HG03196 (cell line): ENCODE measurements around the gene GABRG2.
"Not testable (repeated sequence)": the region's sequence is repeated elsewhere in the genome, so short reads cannot be mapped to it uniquely, and the experiment has no call there.

Experiments
- ATAC-seq: cut with Tn5 transposase; IDR thresholded peaks from one replicate; pipeline ENCODE4 v1.9.1; 2021; ENCODE audit not compliant: unreplicated experiment

The GABRG2 gene

GRCh38 chr5:162067655-162068411 lies at the start of gene GABRG2:
Gene GABRG2, plus strand, starts transcription at chr5:162067773. Its CDS starts 227 bp downstream, at chr5:162068000.
- ATAC-seq: no peak

GRCh38 chr5:162025312-162025711 lies 42.3 kb upstream of the GABRG2 start:
- no peak for ATAC-seq

DNA sequence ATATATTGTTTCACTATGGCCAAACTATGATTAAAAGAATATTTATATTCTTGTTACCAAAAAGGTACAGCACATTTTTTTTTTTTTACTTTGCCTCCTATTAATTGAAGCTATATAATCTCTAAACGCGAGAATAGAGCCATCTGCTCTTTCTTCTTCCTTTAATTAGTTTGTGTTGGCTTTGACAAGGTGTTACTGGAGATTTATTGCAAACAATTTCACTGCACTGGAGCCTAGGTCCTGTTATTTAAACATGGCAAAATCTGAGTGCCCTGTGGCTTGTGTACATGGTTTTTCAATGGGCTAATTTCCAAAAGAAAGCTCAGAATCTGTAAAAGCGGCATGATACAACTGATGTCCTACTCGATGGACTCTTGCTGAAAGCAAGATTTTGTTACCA lies 40.8 kb upstream of the GABRG2 start:
- ATAC-seq: no peak

DNA sequence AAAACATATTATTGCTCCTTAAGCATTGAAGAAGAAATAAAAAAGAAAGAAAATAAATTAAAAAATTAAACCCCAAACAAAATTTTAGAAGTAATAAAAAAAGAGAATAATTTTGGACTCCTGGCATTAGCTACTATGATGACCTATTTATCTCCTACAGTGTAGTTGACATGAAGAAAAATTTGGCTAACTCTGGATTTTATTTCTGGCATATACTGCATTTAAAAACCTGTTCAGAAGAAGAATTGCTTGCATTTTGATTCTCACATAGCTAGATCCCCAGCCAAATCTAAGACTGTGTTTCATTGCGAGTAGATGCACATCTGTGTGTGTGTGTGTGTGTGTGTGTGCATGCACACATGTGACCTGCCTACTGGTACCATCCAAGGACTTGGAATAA lies 30.1 kb upstream of the GABRG2 start:
- no peak for ATAC-seq

GRCh38 chr5:162047279-162047678 lies 20.3 kb upstream of the GABRG2 start:
- ATAC-seq: no peak

GRCh38 chr5:162052676-162053075 lies 14.9 kb upstream of the GABRG2 start:
- no peak for ATAC-seq

- ATAC-seq: not testable (repeated sequence)
These were observed 12.5 kb upstream of the GABRG2 start for GRCh38 chr5:162055095-162055494.

- no peak for ATAC-seq
These were observed 411 bp upstream of the GABRG2 start for GRCh38 chr5:162067162-162067561.

DNA sequence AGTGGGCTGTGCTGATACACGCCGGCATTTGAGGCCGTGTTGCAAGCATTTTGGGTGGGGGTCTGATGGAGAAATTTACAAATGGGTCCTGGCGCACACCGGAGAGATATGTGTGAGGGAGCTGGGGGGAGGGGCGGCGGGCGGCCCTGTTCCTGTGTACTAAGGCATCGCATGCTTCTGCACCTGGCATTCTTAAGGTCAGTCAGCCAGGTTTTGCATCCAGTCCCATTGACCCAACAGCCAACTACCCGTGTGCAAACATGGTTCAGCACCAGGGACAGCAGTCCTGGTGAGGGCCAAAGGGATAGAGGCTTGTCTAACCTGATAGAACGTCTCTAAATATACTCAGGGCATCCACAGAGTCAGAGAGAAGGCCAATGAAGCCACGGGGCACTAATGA lies 839 bp downstream of the GABRG2 start:
- ATAC-seq: no peak

GRCh38 chr5:162068936-162069335 lies 1.4 kb downstream of the GABRG2 start:
- no peak for ATAC-seq

DNA sequence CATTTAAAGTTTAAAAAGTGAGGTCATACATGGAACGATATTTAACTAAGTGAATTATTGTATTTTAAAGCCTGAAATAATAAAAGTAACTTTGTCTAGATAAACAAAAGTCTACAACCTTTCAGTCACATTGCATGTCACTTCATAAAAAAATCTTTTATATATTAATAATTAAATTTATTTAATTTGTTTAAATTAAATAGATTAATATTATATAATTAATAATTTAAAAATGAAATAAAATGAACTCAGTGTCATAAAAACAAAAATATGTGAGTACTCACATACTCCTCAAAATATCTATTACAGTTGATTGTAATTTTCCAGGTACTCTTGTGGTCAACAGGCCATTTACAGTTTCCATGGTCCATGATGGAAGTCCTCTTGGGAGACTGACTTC lies 11.2 kb downstream of the GABRG2 start:
- ATAC-seq: no peak

DNA sequence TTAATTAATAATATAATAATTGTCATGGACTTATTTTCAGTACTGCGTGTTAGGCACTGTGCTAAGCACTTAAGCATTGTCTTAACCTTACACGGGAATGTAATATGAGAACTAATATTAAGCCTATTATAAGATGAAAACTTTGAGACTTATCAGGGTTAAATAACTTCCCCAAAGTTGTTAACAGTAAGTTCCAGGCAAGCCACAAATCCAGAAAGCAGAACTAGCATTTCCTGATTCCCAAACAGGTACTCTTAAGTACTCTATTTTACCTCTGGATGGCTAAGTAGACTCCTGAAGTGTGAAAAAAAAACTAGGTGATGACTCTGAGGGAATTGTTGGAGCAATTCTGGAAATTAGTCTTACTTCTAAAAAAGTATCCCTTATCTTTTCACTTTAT lies 23.8 kb downstream of the GABRG2 start:
- ATAC-seq: no peak

DNA sequence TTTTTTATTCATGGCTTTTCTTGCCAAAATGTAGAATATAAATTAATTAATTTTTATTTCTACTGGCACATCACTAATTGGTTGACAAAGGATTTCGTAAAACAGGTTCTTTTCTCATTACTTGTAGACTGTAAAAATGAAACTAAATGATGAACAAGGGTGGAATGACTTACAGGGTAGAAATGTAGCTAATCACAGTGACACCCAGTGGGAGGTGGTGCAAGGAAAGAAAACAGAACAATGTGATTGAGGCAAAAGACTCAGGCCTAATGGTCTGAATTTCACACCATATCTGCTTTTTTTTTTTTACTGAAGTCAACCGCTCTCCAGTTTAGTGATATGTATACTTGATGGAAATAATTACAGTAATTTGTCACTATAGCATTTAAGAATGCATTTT lies 28.9 kb downstream of the GABRG2 start:
- ATAC-seq: no peak

GRCh38 chr5:162107591-162107990 lies 40.0 kb downstream of the GABRG2 start:
- no peak for ATAC-seq

DNA sequence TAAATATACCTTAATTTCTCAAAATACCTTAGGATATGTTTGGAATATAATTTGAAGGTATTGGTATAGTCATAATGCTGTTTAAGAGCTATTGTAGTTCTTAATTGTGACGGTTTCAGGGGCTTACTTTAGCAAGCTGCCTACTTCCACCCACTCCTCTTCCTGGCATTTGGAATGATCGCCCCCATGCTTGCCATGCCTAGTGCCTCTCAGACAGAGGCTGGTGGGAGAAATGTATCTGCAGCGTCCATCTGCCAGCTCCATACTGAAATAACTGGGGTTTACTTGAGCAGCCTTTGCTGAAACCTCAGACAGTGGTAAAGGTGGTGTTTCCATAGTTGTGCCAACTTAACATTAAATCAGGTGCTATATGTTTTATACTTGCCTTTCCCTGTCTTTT lies 52.2 kb downstream of the GABRG2 start:
- ATAC-seq: no peak

GRCh38 chr5:162128117-162128516 lies 60.5 kb downstream of the GABRG2 start:
- ATAC-seq: no peak

GRCh38 chr5:162132348-162132747 lies 64.8 kb downstream of the GABRG2 start:
- ATAC-seq: no peak

DNA sequence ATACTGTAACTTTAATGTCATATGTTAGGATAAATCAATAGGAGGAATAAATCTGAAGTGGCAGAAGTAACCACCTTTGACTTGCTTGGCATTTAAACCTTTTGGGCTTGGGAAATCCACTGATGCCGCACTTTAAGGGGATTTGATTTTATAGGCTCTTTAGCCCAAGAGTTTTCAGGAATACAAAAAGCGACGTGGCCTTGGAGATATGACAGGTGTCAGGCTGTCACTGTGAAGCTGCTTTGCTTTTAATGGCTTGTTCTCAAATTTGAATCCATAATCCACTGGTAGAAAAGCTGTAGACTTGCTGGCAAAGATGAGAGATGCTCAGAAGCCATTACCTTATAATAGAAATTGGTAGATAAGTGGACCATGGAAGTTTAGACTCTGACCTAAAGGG lies 71.6 kb downstream of the GABRG2 start:
- ATAC-seq: no peak

DNA sequence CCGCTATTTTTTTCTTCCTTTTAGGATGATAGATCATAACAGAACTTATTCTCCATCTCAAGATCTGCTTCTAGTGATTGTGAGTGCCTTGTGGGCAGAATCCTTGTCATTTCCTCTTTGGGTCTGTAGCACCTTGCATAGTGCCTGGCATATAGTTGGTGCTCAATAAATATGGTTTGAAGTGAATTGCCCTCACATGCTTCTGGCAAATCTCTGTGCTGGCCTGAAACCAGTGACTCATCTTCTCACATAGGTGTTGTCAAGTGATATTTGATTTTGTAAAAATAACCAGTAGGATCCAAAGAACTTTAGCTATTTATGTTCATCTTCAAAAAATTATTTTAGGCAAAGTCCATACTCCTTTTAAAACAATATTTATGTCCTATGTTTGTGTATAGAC lies 86.7 kb downstream of the GABRG2 start:
- ATAC-seq: no peak

- ATAC-seq: no peak
These were observed 92.8 kb downstream of the GABRG2 start for GRCh38 chr5:162160401-162160800.

DNA sequence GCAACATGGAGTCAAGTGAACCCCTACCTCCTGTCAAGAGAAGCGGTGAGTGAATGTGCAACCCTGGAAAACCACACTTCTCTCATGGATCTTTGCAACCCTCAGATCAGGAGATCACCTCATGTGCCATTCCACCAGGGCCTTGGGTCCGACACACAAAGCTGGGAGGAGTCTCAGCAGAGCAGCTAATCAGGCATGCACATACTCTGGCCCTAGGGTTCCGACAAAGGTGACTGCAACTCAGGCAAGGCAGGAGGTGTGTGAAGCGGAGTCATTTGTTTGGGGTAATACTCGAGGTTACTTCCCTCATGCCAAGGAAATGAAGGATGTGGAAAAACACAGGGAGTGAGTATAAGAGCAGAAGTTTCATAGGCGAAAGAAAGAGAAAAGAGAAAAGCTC lies 96.1 kb downstream of the GABRG2 start:
- ATAC-seq: no peak

DNA sequence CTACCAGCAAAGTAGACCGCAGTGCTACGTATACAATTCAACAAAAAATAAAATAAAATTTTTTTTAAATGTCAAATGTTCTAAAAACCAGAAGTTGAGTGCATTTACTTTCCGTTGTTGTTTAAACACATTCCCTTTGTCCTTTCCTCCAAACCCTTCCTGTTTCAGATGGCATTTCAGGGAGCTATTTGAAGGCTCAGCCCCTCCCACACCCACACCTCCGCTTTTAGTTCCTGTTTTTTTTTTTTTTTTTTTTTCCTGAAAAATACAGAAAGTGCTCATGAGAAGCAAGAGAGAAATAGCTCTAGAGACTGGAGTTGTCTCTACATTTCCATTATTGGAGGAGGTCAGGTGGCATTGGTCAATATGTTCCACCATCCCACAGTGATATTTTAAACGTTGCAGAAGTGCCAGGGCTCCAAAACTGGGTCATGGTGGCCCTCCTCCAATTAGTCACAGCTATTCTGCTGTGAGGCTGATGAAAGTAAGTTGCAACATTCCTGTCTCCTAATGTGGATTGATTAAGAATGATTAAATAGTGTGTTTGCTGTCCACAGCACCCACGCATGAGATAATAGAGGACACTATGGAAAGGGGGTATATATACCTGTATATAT lies 106.9 kb downstream of the GABRG2 start:
- ATAC-seq: no peak

- ATAC-seq: no peak
These were observed 119.8 kb downstream of the GABRG2 start for GRCh38 chr5:162187371-162187770.
